SU-DHL-6 (cell line): Measurements from ENCODE around the gene CAMSAP3.

Experiments used
- CTCF ChIP-seq: fragments of 200-600 bp; sonication (generic); IDR thresholded peaks from one replicate; pipeline ENCODE4 v1.5.1; 2017; ENCODE audit warnings: antibody characterized with exemption, mild to moderate bottlenecking, low read length, moderate library complexity; ENCODE audit not compliant: insufficient read depth, poor library complexity, severe bottlenecking
- EZH2phosphoT487 ChIP-seq: fragments of 200-600 bp; sonication (generic), shearing (Covaris generic); conservative IDR thresholded peaks from 2 replicates; pipeline ENCODE4 v1.6.1; 2018; ENCODE audit warnings: mild to moderate bottlenecking, antibody characterized with exemption, low read length, moderate library complexity, mixed read lengths

GRCh38 chr19:7617172-7617571 is 21.5 kb downstream of the CAMSAP3 start:
- TF ChIP-seq CTCF: no peak
- no peak for TF ChIP-seq EZH2phosphoT487
